ENCODE measurements around the gene IPCEF1.
"Not testable (repeated sequence)": the region's sequence is repeated elsewhere in the genome, so short reads cannot be mapped to it uniquely, and the experiment has no call there.

The IPCEF1 gene

GRCh38 chr6:154353626-154354025 lies 3.0 kb downstream of the IPCEF1 start:
- Histone ChIP-seq H3K36me3 (ENCODE audit: insufficient read depth, low read length) (no peaks in the 10 kb centered on the region), H3K4me3 (ENCODE audit: low read length) (no peak overlapping the region), H3K9ac (ENCODE audit: low read depth, low read length) (no peak overlapping the region), H3K27me3 (ENCODE audit: control insufficient read depth, insufficient read depth, low read length) (peaks cover 12% of the 10 kb centered on the region), H3K4me1 (ENCODE audit: control insufficient read depth, insufficient read depth, low read length) (no peaks in the 10 kb centered on the region), H3K4me2 (ENCODE audit: low read length) (no peak overlapping the region), H3K9me3 (replicated peaks; ENCODE audit: low read length) (no peaks in the 10 kb centered on the region)

- Histone ChIP-seq H3K4me2 (ENCODE audit: low read length) (no peak overlapping the region), H3K27me3 (ENCODE audit: control insufficient read depth, insufficient read depth, low read length) (peaks cover 16% of the 10 kb centered on the region), H3K9me3 (replicated peaks; ENCODE audit: low read length) (no peaks in the 10 kb centered on the region), H3K4me1 (ENCODE audit: control insufficient read depth, insufficient read depth, low read length) (no peaks in the 10 kb centered on the region), H3K36me3 (ENCODE audit: insufficient read depth, low read length) (no peaks in the 10 kb centered on the region), H3K9ac (ENCODE audit: low read depth, low read length) (no peak overlapping the region), H3K4me3 (ENCODE audit: low read length) (no peak overlapping the region)
Observed at GRCh38 chr6:154352898-154353585, 3.6 kb downstream of the IPCEF1 start.

- Histone ChIP-seq H3K4me3 (ENCODE audit: low read length) (no peak overlapping the region), H3K27me3 (ENCODE audit: control insufficient read depth, insufficient read depth, low read length) (peaks cover 10% of the 10 kb centered on the region), H3K4me1 (ENCODE audit: control insufficient read depth, insufficient read depth, low read length) (no peaks in the 10 kb centered on the region), H3K4me2 (ENCODE audit: low read length) (no peak overlapping the region), H3K9ac (ENCODE audit: low read depth, low read length) (no peak overlapping the region), H3K9me3 (replicated peaks; ENCODE audit: low read length) (no peaks in the 10 kb centered on the region), H3K36me3 (ENCODE audit: insufficient read depth, low read length) (no peaks in the 10 kb centered on the region)
Observed at GRCh38 chr6:154350293-154350692, 6.3 kb downstream of the IPCEF1 start.

- H3K9me3 ChIP-seq (replicated peaks; ENCODE audit: low read length): no peaks in the 10 kb centered on the region
- no peaks in the 10 kb centered on the region for H3K36me3 ChIP-seq (ENCODE audit: insufficient read depth, low read length)
- H3K4me3 ChIP-seq (ENCODE audit: low read length): no peak overlapping the region
- no peak overlapping the region for H3K4me2 ChIP-seq (ENCODE audit: low read length)
- H3K4me1 ChIP-seq (ENCODE audit: control insufficient read depth, insufficient read depth, low read length): no peaks in the 10 kb centered on the region
- peaks cover 10% of the 10 kb centered on the region for H3K27me3 ChIP-seq (ENCODE audit: control insufficient read depth, insufficient read depth, low read length)
- no peak overlapping the region for H3K9ac ChIP-seq (ENCODE audit: low read depth, low read length)
Observed at GRCh38 chr6:154347981-154348380, 8.6 kb downstream of the IPCEF1 start.

GRCh38 chr6:154345811-154346210 lies 10.8 kb downstream of the IPCEF1 start:
- Histone ChIP-seq H3K27me3 (ENCODE audit: control insufficient read depth, insufficient read depth, low read length) (peaks cover 5% of the 10 kb centered on the region), H3K4me2 (ENCODE audit: low read length) (no peak overlapping the region), H3K36me3 (ENCODE audit: insufficient read depth, low read length) (no peaks in the 10 kb centered on the region), H3K4me3 (ENCODE audit: low read length) (no peak overlapping the region), H3K9me3 (replicated peaks; ENCODE audit: low read length) (no peaks in the 10 kb centered on the region), H3K4me1 (ENCODE audit: control insufficient read depth, insufficient read depth, low read length) (no peaks in the 10 kb centered on the region), H3K9ac (ENCODE audit: low read depth, low read length) (no peak overlapping the region)

GRCh38 chr6:154343473-154344308 lies 12.9 kb downstream of the IPCEF1 start:
- H3K27me3 ChIP-seq (ENCODE audit: control insufficient read depth, insufficient read depth, low read length): peaks cover 4% of the 10 kb centered on the region

GRCh38 chr6:154341871-154342270 lies 14.7 kb downstream of the IPCEF1 start:
- no peak overlapping the region for H3K4me2 ChIP-seq (ENCODE audit: low read length)
- no peaks in the 10 kb centered on the region for H3K9me3 ChIP-seq (replicated peaks; ENCODE audit: low read length)
- no peaks in the 10 kb centered on the region for H3K4me1 ChIP-seq (ENCODE audit: control insufficient read depth, insufficient read depth, low read length)
- peaks cover 6% of the 10 kb centered on the region for H3K27me3 ChIP-seq (ENCODE audit: control insufficient read depth, insufficient read depth, low read length)
- no peak overlapping the region for H3K9ac ChIP-seq (ENCODE audit: low read depth, low read length)
- no peaks in the 10 kb centered on the region for H3K36me3 ChIP-seq (ENCODE audit: insufficient read depth, low read length)
- no peak overlapping the region for H3K4me3 ChIP-seq (ENCODE audit: low read length)

More at GRCh38 chr6:154343473-154344308, 12.9 kb downstream of the IPCEF1 start:
- H3K9ac ChIP-seq (ENCODE audit: low read depth, low read length): no peak overlapping the region
- no peaks in the 10 kb centered on the region for H3K36me3 ChIP-seq (ENCODE audit: insufficient read depth, low read length)
- no peaks in the 10 kb centered on the region for H3K4me1 ChIP-seq (ENCODE audit: control insufficient read depth, insufficient read depth, low read length)
- H3K4me2 ChIP-seq (ENCODE audit: low read length): no peak overlapping the region
- no peak overlapping the region for H3K4me3 ChIP-seq (ENCODE audit: low read length)
- no peaks in the 10 kb centered on the region for H3K9me3 ChIP-seq (replicated peaks; ENCODE audit: low read length)

- Histone ChIP-seq H3K9ac (ENCODE audit: low read depth, low read length) (no peak overlapping the region), H3K4me1 (ENCODE audit: control insufficient read depth, insufficient read depth, low read length) (no peaks in the 10 kb centered on the region), H3K27me3 (ENCODE audit: control insufficient read depth, insufficient read depth, low read length) (peaks cover 10% of the 10 kb centered on the region), H3K4me3 (ENCODE audit: low read length) (no peak overlapping the region), H3K9me3 (replicated peaks; ENCODE audit: low read length) (no peaks in the 10 kb centered on the region), H3K4me2 (ENCODE audit: low read length) (no peak overlapping the region), H3K36me3 (ENCODE audit: insufficient read depth, low read length) (no peaks in the 10 kb centered on the region)
Observed at GRCh38 chr6:154341336-154341735, 15.3 kb downstream of the IPCEF1 start.

GRCh38 chr6:154337406-154338005 lies 19.1 kb downstream of the IPCEF1 start:
- Histone ChIP-seq H3K4me1 (ENCODE audit: control insufficient read depth, insufficient read depth, low read length) (no peaks in the 10 kb centered on the region), H3K9ac (ENCODE audit: low read depth, low read length) (no peak overlapping the region), H3K9me3 (replicated peaks; ENCODE audit: low read length) (no peaks in the 10 kb centered on the region), H3K36me3 (ENCODE audit: insufficient read depth, low read length) (no peaks in the 10 kb centered on the region), H3K27me3 (ENCODE audit: control insufficient read depth, insufficient read depth, low read length) (peaks cover 16% of the 10 kb centered on the region), H3K4me3 (ENCODE audit: low read length) (no peak overlapping the region), H3K4me2 (ENCODE audit: low read length) (no peak overlapping the region)

GRCh38 chr6:154334147-154334546 lies 22.5 kb downstream of the IPCEF1 start:
- not testable (repeated sequence) for H3K36me3 ChIP-seq (ENCODE audit: insufficient read depth, low read length); H3K4me2 ChIP-seq (ENCODE audit: low read length); H3K4me1 ChIP-seq (ENCODE audit: control insufficient read depth, insufficient read depth, low read length); H3K9ac ChIP-seq (ENCODE audit: low read depth, low read length); H3K4me3 ChIP-seq (ENCODE audit: low read length); H3K9me3 ChIP-seq (replicated peaks; ENCODE audit: low read length)
- peaks cover 16% of the 10 kb centered on the region for H3K27me3 ChIP-seq (ENCODE audit: control insufficient read depth, insufficient read depth, low read length)

GRCh38 chr6:154331750-154332149 lies 24.9 kb downstream of the IPCEF1 start:
- Histone ChIP-seq H3K9ac (ENCODE audit: low read depth, low read length) (no peak overlapping the region), H3K27me3 (ENCODE audit: control insufficient read depth, insufficient read depth, low read length) (peaks cover 10% of the 10 kb centered on the region), H3K36me3 (ENCODE audit: insufficient read depth, low read length) (no peaks in the 10 kb centered on the region), H3K4me1 (ENCODE audit: control insufficient read depth, insufficient read depth, low read length) (no peaks in the 10 kb centered on the region), H3K4me2 (ENCODE audit: low read length) (no peak overlapping the region), H3K4me3 (ENCODE audit: low read length) (no peak overlapping the region), H3K9me3 (replicated peaks; ENCODE audit: low read length) (no peaks in the 10 kb centered on the region)

Data from skeletal muscle satellite cell (primary cell).